HEK293 (cell line): ENCODE measurements around the gene TP63.

Experiments
- CTCF ChIA-PET: fragments of 350-600 bp; formaldehyde crosslinking; extraction: SDS; loops from one replicate; lab custom pipeline; 2021; ENCODE audit warnings: antibody characterized with exemption; lab: Yijun Ruan, JAX
- POLR2A ChIA-PET: fragments of 300-600 bp; formaldehyde crosslinking; extraction: SDS; loops from one replicate; lab custom pipeline; 2020; ENCODE audit warnings: antibody characterized with exemption, inconsistent platforms; lab: Yijun Ruan, JAX
- H3K27ac ChIP-seq: fragments of 200-500 bp; sonication (Bioruptor generic); 2 replicates; pipeline ENCODE4 v1.5.1; 2014; ENCODE audit warnings: low read depth, low read length, control low read depth, inconsistent platforms; ENCODE audit errors: extremely low read depth
- H3K36me3 ChIP-seq, 2 experiments: fragments of 200-500 bp in 1 of 2; sonication (Bioruptor generic) in 1 of 2; 1 replicate in 1 of 2; 2 replicates in 1 of 2; pipeline ENCODE4 v1.5.1; 2014 to 2017; ENCODE audit warnings: inconsistent platforms in 2 of 2, low read length in 2 of 2; ENCODE audit not compliant: control insufficient read depth in 2 of 2, insufficient read depth in 1 of 2
- H3K4me1 ChIP-seq: fragments of 200-500 bp; sonication (Bioruptor generic); 2 replicates; pipeline ENCODE4 v1.5.1; 2014; ENCODE audit warnings: mild to moderate bottlenecking, low read length, inconsistent platforms; ENCODE audit not compliant: control insufficient read depth, insufficient read depth
- H3K4me3 ChIP-seq: 2 replicates; pipeline ENCODE4 v1.5.1; 2011; ENCODE audit warnings: low read depth, mild to moderate bottlenecking, control low read depth, low read length, moderate library complexity
- H3K9me3 ChIP-seq: fragments of 200-500 bp; sonication (Bioruptor generic); 2 replicates; pipeline ENCODE4 v1.5.1; 2014; ENCODE audit warnings: low read depth, low read length, inconsistent platforms; ENCODE audit not compliant: control insufficient read depth, insufficient read depth
- BCL11B ChIP-seq: fragments of 450-650 bp; formaldehyde crosslinking; IDR thresholded peaks from 2 replicates; pipeline ENCODE4 v1.5.1; 2016; ENCODE audit warnings: low read depth, missing biosample characterization, missing genetic modification characterization
- IKZF3 ChIP-seq: fragments of 450-650 bp; IDR thresholded peaks from 2 replicates; pipeline ENCODE4 v1.5.0; 2018; ENCODE audit warnings: missing biosample characterization, mild to moderate bottlenecking, missing genetic modification characterization, moderate library complexity
- INSM2 ChIP-seq: fragments of 450-650 bp; formaldehyde crosslinking; IDR thresholded peaks from 2 replicates; pipeline ENCODE4 v1.5.1; 2016; ENCODE audit warnings: missing biosample characterization, missing genetic modification characterization
- KLF10 ChIP-seq: fragments of 450-650 bp; IDR thresholded peaks from 2 replicates; pipeline ENCODE4 v1.5.1; 2018; ENCODE audit warnings: missing biosample characterization, mild to moderate bottlenecking, missing genetic modification characterization
- MYNN ChIP-seq: fragments of 450-650 bp; formaldehyde crosslinking; IDR thresholded peaks from 2 replicates; pipeline ENCODE4 v1.5.1; 2016; ENCODE audit warnings: missing biosample characterization, missing genetic modification characterization, borderline replicate concordance
- SETDB1 ChIP-seq: IDR thresholded peaks from one replicate; pipeline ENCODE4 v1.6.1; 2017; ENCODE audit warnings: mild to moderate bottlenecking, low read length, moderate library complexity, mixed read lengths; ENCODE audit not compliant: insufficient read length
- SP2 ChIP-seq: fragments of 450-650 bp; formaldehyde crosslinking; IDR thresholded peaks from 2 replicates; pipeline ENCODE4 v1.5.1; 2016; ENCODE audit warnings: missing biosample characterization, missing genetic modification characterization
- ZBTB6 ChIP-seq: fragments of 450-650 bp; formaldehyde crosslinking; IDR thresholded peaks from 2 replicates; pipeline ENCODE4 v1.5.1; 2017; ENCODE audit warnings: missing biosample characterization, missing genetic modification characterization
- ZFHX2 ChIP-seq: fragments of 450-650 bp; formaldehyde crosslinking; conservative IDR thresholded peaks from 2 replicates; pipeline ENCODE4 v1.5.1; 2016; ENCODE audit warnings: missing biosample characterization, missing genetic modification characterization
- ZFP37 ChIP-seq: fragments of 450-650 bp; formaldehyde crosslinking; IDR thresholded peaks from 2 replicates; pipeline ENCODE4 v1.5.1; 2016; ENCODE audit warnings: missing biosample characterization, missing genetic modification characterization
- ZNF280D ChIP-seq: fragments of 450-650 bp; formaldehyde crosslinking; IDR thresholded peaks from 2 replicates; pipeline ENCODE4 v1.5.1; 2016; ENCODE audit warnings: missing biosample characterization, missing genetic modification characterization
- ZNF341 ChIP-seq: fragments of 450-650 bp; formaldehyde crosslinking; IDR thresholded peaks from 2 replicates; pipeline ENCODE4; 2016; ENCODE audit warnings: low read depth, missing biosample characterization, missing genetic modification characterization
- ZNF423 ChIP-seq: fragments of 450-650 bp; formaldehyde crosslinking; IDR thresholded peaks from 2 replicates; pipeline ENCODE4 v1.5.1; 2016; ENCODE audit warnings: missing biosample characterization, missing genetic modification characterization
- ZNF433 ChIP-seq: fragments of 450-650 bp; formaldehyde crosslinking; IDR thresholded peaks from 2 replicates; pipeline ENCODE4 v1.5.1; 2016; ENCODE audit warnings: missing biosample characterization, missing genetic modification characterization, low read depth
- ZNF558 ChIP-seq: fragments of 450-650 bp; formaldehyde crosslinking; IDR thresholded peaks from 2 replicates; pipeline ENCODE4 v1.5.1; 2016; ENCODE audit warnings: missing biosample characterization, missing genetic modification characterization
- ZNF571 ChIP-seq: fragments of 450-650 bp; formaldehyde crosslinking; IDR thresholded peaks from 2 replicates; pipeline ENCODE4 v1.5.0; 2017; ENCODE audit warnings: missing biosample characterization, missing genetic modification characterization
- ZNF707 ChIP-seq: fragments of 450-650 bp; formaldehyde crosslinking; IDR thresholded peaks from 2 replicates; pipeline ENCODE4 v1.5.1; 2016; ENCODE audit warnings: missing biosample characterization, missing genetic modification characterization
- TF ChIP-seq, protein P1 (sequence below): fragments of 450-650 bp; formaldehyde crosslinking; IDR thresholded peaks from 2 replicates; pipeline ENCODE4 v1.5.1; 2016; ENCODE audit warnings: missing biosample characterization, missing genetic modification characterization
- TF ChIP-seq, protein P2 (sequence below): fragments of 450-650 bp; formaldehyde crosslinking; IDR thresholded peaks from 2 replicates; pipeline ENCODE4 v1.5.1; 2016; ENCODE audit warnings: missing biosample characterization, missing genetic modification characterization, low read depth

TP63 gene

DNA sequence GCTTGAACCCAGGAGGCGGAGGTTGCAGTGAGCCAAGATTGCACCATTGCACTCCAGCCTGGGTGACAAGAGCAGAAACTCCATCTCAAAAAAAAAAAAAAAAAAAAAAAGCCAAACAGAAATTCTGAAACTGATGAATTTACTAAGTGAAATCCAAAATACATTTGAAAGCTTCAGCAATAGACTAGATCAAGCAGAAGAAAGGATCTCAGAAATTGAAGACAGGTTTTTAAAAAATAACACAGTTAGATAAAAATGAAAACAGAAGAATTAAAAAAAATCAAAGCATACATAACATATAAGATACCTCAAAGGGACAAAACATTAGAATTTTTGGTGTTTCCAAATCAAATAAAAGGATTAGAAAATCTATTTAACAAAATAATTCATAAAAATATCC lies 114.4 kb downstream of the TP63 start:
- CTCF ChIA-PET, result no interaction called here
- no peak overlapping the region for H3K27ac ChIP-seq
- H3K9me3 ChIP-seq, result no peaks in the 10 kb centered on the region
- POLR2A ChIA-PET, result interaction anchor here (0.6 to 0.7 kb wide), 2 partner anchors 71 to 328 kb away, joined by 3 read pairs; no protein-coding TSS in a partner anchor
- TF ChIP-seq ZNF707 (tag by site-specific recombination) (no peak), BCL11B (tag by site-specific recombination) (no peak), ZNF423 (no peak), ZNF341 (tag by site-specific recombination) (no peak), INSM2 (tag by site-specific recombination) (no peak), SP2 (tag by site-specific recombination) (no peak), ZNF433 (tag by site-specific recombination) (no peak), ZFHX2 (tag by site-specific recombination) (no peak), SETDB1 (peak; percentile 64)
- H3K4me3 ChIP-seq, result no peak overlapping the region
- H3K4me1 ChIP-seq, result no peaks in the 10 kb centered on the region
- no peaks in the 10 kb centered on the region for H3K36me3 ChIP-seq

DNA sequence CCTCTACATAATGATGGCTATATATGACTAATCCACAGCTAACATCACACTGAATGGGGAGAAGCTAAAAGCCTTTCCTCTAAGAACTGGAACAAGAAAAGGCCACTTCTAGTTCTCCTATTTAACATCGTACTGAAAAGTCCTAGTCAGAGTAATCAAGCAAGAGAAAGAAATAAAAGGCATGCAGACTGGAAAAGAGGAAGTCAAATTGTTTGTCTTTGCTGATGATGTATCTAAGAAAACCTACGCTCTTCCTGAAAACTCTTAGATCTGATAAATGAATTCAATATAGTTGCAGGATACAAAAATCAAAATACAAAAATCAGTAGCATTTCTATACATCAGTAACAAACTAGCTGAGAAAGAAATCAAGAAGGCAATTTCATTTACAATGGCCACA lies 116.9 kb downstream of the TP63 start:
- TF ChIP-seq ZFP37 (tag by site-specific recombination) (no peak), MYNN (no peak), ZNF280D (tag by site-specific recombination) (no peak), ZNF558 (tag by site-specific recombination) (no peak), ZNF571 (tag by site-specific recombination) (no peak), IKZF3 (tag by site-specific recombination) (no peak), KLF10 (tag by site-specific recombination) (no peak), ZBTB6 (tag by site-specific recombination) (no peak), ZFHX2 (tag by site-specific recombination) (no peak)
- TF ChIP-seq, protein P1, sequence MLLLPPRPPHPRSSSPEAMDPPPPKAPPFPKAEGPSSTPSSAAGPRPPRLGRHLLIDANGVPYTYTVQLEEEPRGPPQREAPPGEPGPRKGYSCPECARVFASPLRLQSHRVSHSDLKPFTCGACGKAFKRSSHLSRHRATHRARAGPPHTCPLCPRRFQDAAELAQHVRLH (tag by site-specific recombination), result no peak
- TF ChIP-seq, protein P2, sequence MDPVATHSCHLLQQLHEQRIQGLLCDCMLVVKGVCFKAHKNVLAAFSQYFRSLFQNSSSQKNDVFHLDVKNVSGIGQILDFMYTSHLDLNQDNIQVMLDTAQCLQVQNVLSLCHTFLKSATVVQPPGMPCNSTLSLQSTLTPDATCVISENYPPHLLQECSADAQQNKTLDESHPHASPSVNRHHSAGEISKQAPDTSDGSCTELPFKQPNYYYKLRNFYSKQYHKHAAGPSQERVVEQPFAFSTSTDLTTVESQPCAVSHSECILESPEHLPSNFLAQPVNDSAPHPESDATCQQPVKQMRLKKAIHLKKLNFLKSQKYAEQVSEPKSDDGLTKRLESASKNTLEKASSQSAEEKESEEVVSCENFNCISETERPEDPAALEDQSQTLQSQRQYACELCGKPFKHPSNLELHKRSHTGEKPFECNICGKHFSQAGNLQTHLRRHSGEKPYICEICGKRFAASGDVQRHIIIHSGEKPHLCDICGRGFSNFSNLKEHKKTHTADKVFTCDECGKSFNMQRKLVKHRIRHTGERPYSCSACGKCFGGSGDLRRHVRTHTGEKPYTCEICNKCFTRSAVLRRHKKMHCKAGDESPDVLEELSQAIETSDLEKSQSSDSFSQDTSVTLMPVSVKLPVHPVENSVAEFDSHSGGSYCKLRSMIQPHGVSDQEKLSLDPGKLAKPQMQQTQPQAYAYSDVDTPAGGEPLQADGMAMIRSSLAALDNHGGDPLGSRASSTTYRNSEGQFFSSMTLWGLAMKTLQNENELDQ (tag by site-specific recombination), result no peak
- H3K27ac ChIP-seq, result no peak overlapping the region
- POLR2A ChIA-PET, result no interaction called here
- H3K36me3 ChIP-seq, result no peaks in the 10 kb centered on the region
- CTCF ChIA-PET, result interaction anchor here (0.6 kb wide), 1 partner anchor 213 kb away, joined by 3 read pairs; no protein-coding TSS in a partner anchor
- H3K4me3 ChIP-seq, result no peak overlapping the region
- H3K9me3 ChIP-seq, result no peaks in the 10 kb centered on the region
- no peaks in the 10 kb centered on the region for H3K4me1 ChIP-seq
